ENCODE measurements around the gene TMTC2.

DNA sequence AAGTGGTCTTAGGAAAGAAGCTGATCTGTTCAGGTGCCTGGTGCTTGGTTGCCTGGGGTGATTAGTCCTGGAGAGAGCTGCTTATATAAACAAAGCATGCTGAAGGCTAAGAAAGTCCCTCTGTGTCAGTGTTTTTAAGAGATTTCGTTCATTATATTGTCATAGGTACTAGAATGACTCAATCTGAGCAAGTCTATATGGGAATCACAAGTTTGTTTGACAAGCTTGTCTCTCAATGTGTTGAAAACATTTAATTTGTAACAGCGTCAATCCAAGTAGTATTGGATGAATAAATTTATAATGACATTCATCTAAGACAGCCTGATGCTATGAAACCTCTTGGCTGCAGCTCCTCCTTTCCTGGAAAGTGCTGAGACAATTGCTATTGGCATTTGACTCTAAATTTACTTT is 256.3 kb downstream of the TMTC2 start:
- no peak for TF ChIP-seq POLR2A (IDR thresholded peaks at IDR 0.05)
- TF ChIP-seq CTCF (IDR thresholded peaks at IDR 0.05): no peak
